K562 (cell line): ENCODE results near the gene SYNCRIP. TPM values are rescaled to one million over a fixed set of nuclear protein-coding genes. Genes with fewer than 3 reads are reported as not detected.

Source experiments
- CC2D1A ChIP-seq: fragments of 450-650 bp; IDR thresholded peaks from 2 replicates; pipeline ENCODE4 v1.6.1; 2017; ENCODE audit warnings: mild to moderate bottlenecking
- HDAC1 ChIP-seq, 2 experiments: fragments of 450-650 bp; IDR thresholded peaks; 2 replicates each; pipeline ENCODE4 v1.6.1; 2016 to 2017; ENCODE audit warnings: inconsistent platforms in 1 of 2, mild to moderate bottlenecking in 1 of 2, moderate library complexity in 1 of 2
- L3MBTL2 ChIP-seq: fragments of 450-650 bp; IDR thresholded peaks from 2 replicates; pipeline ENCODE4 v1.6.1; 2016; ENCODE audit warnings: mild to moderate bottlenecking, moderate library complexity
- MYC ChIP-seq, 2 experiments: fragments of 250-450 bp in 1 of 2; sonication (Bioruptor Pico) in 1 of 2; IDR thresholded peaks; 2 replicates each; pipeline versions ENCODE4 v1.5.1 to v1.6.1; 2012 to 2021; ENCODE audit warnings: low read depth in 2 of 2, borderline replicate concordance in 1 of 2, improper control_type of control experiment in 1 of 2, low read length in 1 of 2, mild to moderate bottlenecking in 1 of 2, moderate library complexity in 1 of 2
- SIN3A ChIP-seq, 2 experiments: fragments of 150-350 bp in 1 of 2; IDR thresholded peaks; 2 replicates each; pipeline ENCODE4 v1.6.1; 2011 to 2016; ENCODE audit warnings: borderline replicate concordance in 2 of 2, low read depth in 2 of 2, low read length in 2 of 2, mild to moderate bottlenecking in 2 of 2, moderate library complexity in 2 of 2; ENCODE audit not compliant: control insufficient read depth in 1 of 2
- TEAD4 ChIP-seq, 2 experiments: sonication (generic) in 1 of 2; formaldehyde crosslinking in 1 of 2; IDR thresholded peaks; 2 replicates each; pipeline versions ENCODE4 v1.6.1 to v1.8.0; 2012 to 2022; ENCODE audit warnings: borderline replicate concordance in 1 of 2, inconsistent platforms in 1 of 2, low read length in 1 of 2, mild to moderate bottlenecking in 1 of 2, missing genetic modification reagents in 1 of 2
- polyA plus RNA-seq, 8 experiments: library from polyadenylated mRNA; depleted of rRNA in 4 of 8; stranded (reverse) in 5 of 8; unstranded in 3 of 8; fragments of >200 nt; fragmentation: Nextera tagmentation in 2 of 8; fragmentation: Illumina TruSeq in 1 of 8; extraction: Ambion mirVana in 2 of 8; extraction: Trizol in 1 of 8; gene quantifications; 2 replicates each; pipeline versions ENCODE4 v1.2.1 to v1.2.3, GENCODE V29; 2011 to 2014; ENCODE audit warnings: inconsistent platforms in 1 of 8, missing spikeins in 1 of 8
- total RNA-seq, 7 experiments: library from RNA; depleted of rRNA in 6 of 7; stranded (reverse); fragments of >200 nt in 6 of 7; fragmentation: Illumina TruSeq in 2 of 7; extraction: Trizol in 2 of 7; gene quantifications; 2 replicates each; pipeline versions ENCODE4 v1.2.1 to v1.2.3, GENCODE V29; 2011 to 2021; ENCODE audit warnings: low replicate concordance in 1 of 7
- TF ChIP-seq, protein P1 (sequence below): fragments of 450-650 bp; IDR thresholded peaks from 2 replicates; pipeline ENCODE4 v1.6.1; 2017; ENCODE audit warnings: antibody characterized with exemption
- TF ChIP-seq, protein P2 (sequence below): sonication (generic); formaldehyde crosslinking; IDR thresholded peaks from 2 replicates; pipeline ENCODE4 v1.9.0; 2022; ENCODE audit warnings: mild to moderate bottlenecking, missing genetic modification reagents
- TF ChIP-seq, protein P3 (sequence below): fragments of 250-450 bp; sonication (Bioruptor Pico); IDR thresholded peaks from 2 replicates; pipeline ENCODE4 v1.5.1; 2021; ENCODE audit warnings: mild to moderate bottlenecking

SYNCRIP gene
- total and polyA plus RNA-seq, 9 of the 15 experiments (the other 6 are each of a cell fraction or from before 2014, with no cell fraction given) = 46.5 to 295 (median 140) TPM

DNA sequence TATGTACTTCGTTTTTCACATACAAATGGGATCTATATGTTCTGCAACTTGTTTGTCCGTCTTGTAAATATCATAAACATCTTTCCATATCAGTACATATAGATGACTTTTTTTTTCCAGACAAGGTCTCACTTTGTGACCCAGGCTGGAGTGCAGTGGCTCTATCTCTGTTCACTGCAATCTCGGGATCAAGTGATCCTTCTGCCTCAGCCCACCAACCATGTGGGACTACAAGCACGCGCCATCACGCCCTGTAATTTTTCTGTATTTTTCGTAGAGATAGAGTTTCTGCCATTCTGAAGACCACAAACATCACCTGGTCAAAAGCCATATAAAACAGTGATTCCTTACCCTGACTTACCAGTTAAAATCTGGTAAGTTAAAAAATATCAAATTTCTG is 37.7 kb upstream of the SYNCRIP start (continued):
- TF ChIP-seq HDAC1 (IDR thresholded peaks at IDR 0.05) (no peak), L3MBTL2 (peak; percentile 42; the same call in 1 of the 2 replicates), TEAD4 (IDR thresholded peaks at IDR 0.05; ENCODE audit: low read length) (peak; percentile 34; the same call in 1 of the 2 replicates), TEAD4 (CRISPR knock-in tag; IDR thresholded peaks at IDR 0.05; ENCODE audit: borderline replicate concordance) (no peak), CC2D1A (peak; percentile 57; the same call in 1 of the 2 replicates), SIN3A (IDR thresholded peaks at IDR 0.05; ENCODE audit: borderline replicate concordance in 2 of 2, control insufficient read depth in 1 of 2, low read depth in 2 of 2, low read length in 2 of 2) (0 out of 4 replicates have a peak, but pooled peaks of 1 of the 2 experiments have one; percentile 20), MYC (IDR thresholded peaks at IDR 0.05; ENCODE audit: low read depth, low read length) (peak; percentile 59; the same call in 1 of the 2 replicates), MYC (CRISPR knock-in tag; IDR thresholded peaks at IDR 0.05; ENCODE audit: borderline replicate concordance, low read depth) (no peak)
- TF ChIP-seq, protein P1, sequence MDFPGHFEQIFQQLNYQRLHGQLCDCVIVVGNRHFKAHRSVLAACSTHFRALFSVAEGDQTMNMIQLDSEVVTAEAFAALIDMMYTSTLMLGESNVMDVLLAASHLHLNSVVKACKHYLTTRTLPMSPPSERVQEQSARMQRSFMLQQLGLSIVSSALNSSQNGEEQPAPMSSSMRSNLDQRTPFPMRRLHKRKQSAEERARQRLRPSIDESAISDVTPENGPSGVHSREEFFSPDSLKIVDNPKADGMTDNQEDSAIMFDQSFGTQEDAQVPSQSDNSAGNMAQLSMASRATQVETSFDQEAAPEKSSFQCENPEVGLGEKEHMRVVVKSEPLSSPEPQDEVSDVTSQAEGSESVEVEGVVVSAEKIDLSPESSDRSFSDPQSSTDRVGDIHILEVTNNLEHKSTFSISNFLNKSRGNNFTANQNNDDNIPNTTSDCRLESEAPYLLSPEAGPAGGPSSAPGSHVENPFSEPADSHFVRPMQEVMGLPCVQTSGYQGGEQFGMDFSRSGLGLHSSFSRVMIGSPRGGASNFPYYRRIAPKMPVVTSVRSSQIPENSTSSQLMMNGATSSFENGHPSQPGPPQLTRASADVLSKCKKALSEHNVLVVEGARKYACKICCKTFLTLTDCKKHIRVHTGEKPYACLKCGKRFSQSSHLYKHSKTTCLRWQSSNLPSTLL = peak; percentile 82
- TF ChIP-seq, protein P2, sequence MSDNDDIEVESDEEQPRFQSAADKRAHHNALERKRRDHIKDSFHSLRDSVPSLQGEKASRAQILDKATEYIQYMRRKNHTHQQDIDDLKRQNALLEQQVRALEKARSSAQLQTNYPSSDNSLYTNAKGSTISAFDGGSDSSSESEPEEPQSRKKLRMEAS (CRISPR knock-in tag) = peak; percentile 31; the same call in 1 of the 2 replicates
- TF ChIP-seq, protein P3, sequence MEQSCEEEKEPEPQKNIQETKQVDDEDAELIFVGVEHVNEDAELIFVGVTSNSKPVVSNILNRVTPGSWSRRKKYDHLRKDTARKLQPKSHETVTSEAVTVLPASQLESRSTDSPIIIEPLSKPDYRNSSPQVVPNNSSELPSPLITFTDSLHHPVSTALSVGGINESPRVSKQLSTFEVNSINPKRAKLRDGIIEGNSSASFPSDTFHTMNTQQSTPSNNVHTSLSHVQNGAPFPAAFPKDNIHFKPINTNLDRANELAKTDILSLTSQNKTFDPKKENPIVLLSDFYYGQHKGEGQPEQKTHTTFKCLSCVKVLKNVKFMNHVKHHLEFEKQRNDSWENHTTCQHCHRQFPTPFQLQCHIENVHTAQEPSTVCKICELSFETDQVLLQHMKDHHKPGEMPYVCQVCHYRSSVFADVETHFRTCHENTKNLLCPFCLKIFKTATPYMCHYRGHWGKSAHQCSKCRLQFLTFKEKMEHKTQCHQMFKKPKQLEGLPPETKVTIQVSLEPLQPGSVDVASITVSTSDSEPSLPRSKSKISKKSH (CRISPR knock-in tag) = no peak
